ENCODE data around the gene SLC7A11.
"Not testable (repeated sequence)": the region's sequence is repeated elsewhere in the genome, so short reads cannot be mapped to it uniquely, and the experiment has no call there.

The SLC7A11 gene

GRCh38 chr4:138242834-138243156 lies 646 bp upstream of the SLC7A11 start:
- DNase-seq (ENCODE audit: low spot score): no peak

DNA sequence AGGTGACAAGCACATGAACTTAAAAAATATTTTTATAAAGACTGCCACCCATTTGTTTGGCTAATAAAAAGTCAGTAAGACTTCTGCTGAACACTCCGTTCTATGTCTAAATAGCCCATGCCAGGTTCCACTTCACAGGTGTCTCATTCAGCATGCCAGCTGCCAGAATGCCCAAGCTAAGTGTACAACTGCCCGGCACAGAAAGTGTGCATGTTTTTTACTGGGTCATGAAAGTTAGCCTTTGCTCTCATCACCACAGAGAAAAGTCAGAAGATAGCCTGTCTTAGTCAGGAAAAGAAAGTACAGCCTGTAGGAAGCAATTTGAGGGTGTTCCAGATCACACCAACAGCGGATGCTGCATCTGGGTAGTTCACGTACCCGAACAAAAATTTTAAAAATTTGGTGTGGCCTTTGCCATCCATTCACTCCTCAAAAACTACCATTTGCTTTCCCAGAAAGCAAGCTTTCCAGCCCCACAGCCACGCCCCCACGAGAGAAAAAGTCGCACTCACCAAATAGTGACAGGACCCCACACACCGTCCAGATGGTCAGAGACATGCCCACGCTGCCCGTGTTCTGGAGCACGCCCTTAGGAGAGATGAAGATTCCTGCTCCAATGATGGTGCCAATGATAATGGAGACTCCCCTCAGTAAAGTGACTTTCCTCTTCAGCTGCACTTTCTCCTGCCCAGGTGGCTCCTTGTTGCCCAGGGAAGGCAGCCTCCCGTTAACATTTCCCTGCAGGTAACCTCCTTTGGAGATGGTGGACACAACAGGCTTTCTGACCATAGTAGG lies 671 bp downstream of the SLC7A11 start:
- no peak for DNase-seq (ENCODE audit: low spot score)

- no peak for DNase-seq (ENCODE audit: low spot score)
These were observed 2.7 kb downstream of the SLC7A11 start for GRCh38 chr4:138239491-138239890.

GRCh38 chr4:138238521-138239292 lies 3.4 kb downstream of the SLC7A11 start:
- DNase-seq (ENCODE audit: low spot score): no peak

DNA sequence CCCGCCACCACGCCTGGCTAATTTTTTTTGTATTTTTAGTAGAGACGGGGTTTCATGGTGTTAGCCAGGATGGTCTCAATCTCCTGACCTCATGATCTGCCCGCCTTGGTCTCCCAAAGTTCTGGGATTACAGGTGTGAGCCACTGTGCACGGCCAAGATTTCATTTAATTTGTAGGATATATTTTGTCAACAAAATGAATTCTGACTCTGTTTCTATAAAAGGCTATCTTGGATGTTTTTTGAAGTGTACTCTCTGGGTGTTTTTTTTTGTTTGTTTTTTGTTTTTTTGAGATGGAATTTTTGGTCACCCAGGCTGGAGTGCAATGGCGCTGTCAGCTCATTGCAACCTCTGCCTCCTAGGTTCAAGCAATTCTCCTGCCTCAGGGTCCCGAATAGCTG lies 5.0 kb downstream of the SLC7A11 start:
- DNase-seq (ENCODE audit: low spot score): not testable (repeated sequence)

GRCh38 chr4:138236037-138236436 lies 6.1 kb downstream of the SLC7A11 start:
- no peak for DNase-seq (ENCODE audit: low spot score)

- DNase-seq (ENCODE audit: low spot score): no peak
These were observed 6.7 kb downstream of the SLC7A11 start for GRCh38 chr4:138235419-138235952.

DNA sequence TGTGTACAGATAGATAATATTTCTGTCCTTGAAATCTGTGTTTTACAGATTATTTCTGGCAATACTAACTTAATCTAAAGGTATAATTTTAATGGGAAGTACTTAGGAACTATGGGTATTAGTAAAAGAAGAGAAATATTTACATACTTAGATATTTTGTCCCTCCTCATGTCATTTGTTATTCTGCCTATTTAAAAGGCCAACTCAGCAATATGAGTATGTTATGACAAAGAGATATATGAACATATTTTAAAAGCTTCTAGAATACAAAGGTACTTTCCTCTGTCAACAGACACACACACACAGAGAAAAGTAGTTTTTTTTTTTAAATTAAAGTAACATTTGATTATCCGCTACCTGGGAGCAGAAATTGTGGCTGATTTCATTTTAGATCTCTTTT lies 7.9 kb downstream of the SLC7A11 start:
- no peak for DNase-seq (ENCODE audit: low spot score)

- no peak for DNase-seq (ENCODE audit: low spot score)
These were observed 8.7 kb downstream of the SLC7A11 start for GRCh38 chr4:138233313-138234034.

DNA sequence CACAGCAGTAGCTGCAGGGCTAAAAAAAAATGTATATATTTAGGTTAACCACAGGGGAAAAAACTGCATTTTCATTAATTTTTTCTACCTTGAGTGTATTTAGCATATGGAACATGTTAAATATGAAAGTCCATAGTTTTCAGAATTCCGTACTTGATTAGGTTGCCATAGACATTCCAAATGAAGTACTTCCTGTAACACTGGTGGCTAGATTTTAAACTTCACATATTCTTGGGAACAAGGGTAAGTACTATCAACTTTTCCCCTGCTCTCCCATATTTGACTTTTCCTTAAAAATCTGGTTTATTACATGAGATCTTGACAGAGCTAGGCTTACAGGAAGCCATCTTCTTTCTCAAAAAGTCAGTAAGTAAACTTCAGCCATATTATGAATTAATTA lies 9.8 kb downstream of the SLC7A11 start:
- no peak for DNase-seq (ENCODE audit: low spot score)

DNA sequence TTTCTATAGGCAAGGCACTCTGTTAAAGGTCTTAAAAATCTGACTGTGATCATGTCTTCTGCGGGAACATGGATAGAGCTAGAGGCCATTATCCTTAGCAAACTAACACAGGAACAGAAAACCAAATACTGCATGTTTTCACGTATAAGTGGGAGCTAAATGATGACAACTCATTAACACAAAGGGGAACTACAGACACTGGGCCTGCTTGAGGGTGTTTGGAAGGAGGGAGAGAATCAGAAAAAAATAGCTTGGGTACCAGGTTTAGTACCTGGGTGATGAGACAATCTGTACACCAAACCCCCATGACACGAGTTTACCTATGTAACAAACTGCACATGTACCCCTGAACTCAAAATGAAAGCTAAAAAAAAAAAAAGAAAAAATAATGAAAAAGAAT lies 12.1 kb downstream of the SLC7A11 start:
- DNase-seq (ENCODE audit: low spot score): no peak

GRCh38 chr4:138229160-138229559 lies 13.0 kb downstream of the SLC7A11 start:
- DNase-seq (ENCODE audit: low spot score): no peak

DNA sequence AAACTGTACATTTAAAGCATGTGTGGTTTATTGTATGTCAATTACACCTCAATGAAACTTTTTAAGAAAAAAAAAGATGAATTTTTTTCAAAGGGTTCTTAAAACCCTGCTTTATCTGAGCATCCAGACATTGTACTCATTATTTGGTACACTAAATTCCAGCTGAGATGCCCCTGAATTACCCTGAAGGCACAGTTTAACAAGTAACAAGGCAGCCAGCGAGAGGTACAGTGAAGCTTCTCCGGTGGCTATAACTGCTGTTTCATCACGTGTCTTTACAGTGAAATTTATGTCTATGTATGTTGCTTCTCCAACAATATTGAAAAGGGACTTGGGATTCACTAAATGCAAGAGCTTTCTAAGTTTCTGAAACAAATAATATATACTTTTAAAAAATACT lies 15.8 kb downstream of the SLC7A11 start:
- DNase-seq (ENCODE audit: low spot score): no peak

- DNase-seq (ENCODE audit: low spot score): no peak
These were observed 16.7 kb downstream of the SLC7A11 start for GRCh38 chr4:138225477-138225876.

DNA sequence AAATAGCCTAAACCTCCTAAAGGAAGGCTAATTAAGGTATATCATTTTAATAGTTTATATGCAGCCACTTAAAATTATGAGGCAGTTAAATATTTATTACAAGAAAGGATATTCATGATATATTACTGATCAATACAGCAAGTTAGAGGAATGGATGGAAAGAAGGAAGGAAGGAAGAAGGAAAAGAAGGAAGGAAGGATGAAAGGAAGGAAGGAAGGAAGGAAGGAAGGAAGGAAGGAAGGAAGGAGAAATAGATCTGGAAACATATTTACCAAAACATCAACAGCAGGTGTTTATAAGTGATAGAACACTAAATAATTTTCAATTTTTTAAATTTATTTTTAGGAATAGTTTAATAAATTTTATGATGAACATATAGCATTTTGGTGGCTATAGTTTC lies 17.5 kb downstream of the SLC7A11 start:
- DNase-seq (ENCODE audit: low spot score): no peak

DNA sequence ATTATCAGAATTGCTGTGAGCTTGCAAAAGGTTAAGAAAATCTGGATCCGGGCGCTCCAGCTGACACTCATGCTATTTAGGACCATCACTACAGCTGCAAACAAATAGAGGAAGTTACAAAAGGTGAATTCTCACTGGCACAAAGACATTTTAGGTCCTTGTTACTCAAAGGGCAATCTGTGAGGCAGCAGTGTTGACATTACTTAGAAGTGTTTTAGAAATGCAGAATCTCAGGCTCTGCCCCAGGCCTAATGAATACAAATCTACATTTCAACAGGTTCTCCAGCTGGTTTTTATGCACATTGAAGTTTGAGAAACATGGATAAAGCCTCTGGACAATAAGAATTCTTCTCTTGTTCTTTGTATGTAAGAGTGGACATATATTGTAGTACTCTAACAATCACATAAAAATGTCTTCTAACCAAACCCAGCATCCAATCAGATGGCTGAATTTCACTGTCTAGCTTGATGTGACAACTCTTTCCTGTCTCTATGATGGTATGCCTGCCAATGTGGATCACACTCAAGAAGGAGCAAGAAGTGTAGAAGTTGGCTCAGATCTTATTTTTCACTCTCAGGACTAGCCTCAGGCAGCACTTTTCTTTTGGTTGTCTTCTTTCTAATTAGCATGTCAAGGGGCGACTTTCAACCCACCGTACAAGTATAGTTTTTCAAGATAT lies 18.8 kb downstream of the SLC7A11 start:
- no peak for DNase-seq (ENCODE audit: low spot score)

DNA sequence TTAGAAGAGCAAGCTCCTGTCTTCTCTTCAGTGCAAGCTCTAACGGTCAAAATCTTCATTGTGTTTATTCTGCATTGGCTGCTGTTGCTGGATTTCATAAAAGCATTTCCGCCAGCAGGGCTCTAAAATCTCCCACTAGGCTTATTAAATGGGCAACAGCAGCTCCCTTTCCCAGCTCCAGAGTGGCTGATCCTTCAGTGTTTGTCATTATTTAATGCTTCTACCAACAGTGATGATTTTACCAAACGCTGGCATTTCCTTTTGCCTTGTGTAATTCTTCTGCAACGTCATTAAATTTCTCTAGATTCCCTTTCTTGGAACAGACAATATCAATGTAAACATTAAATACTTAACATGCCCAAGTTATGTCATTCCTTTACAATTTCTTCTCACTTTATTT lies 20.1 kb downstream of the SLC7A11 start:
- peak; percentile 22 for DNase-seq (ENCODE audit: low spot score)

- DNase-seq (ENCODE audit: low spot score): no peak
These were observed 23.2 kb downstream of the SLC7A11 start for GRCh38 chr4:138218976-138219375.

GRCh38 chr4:138217567-138217966 lies 24.6 kb downstream of the SLC7A11 start:
- peak; percentile 59 for DNase-seq (ENCODE audit: low spot score)

GRCh38 chr4:138216272-138216867 lies 25.8 kb downstream of the SLC7A11 start:
- DNase-seq (ENCODE audit: low spot score): no peak

- DNase-seq (ENCODE audit: low spot score): not testable (repeated sequence)
These were observed 31.6 kb downstream of the SLC7A11 start for GRCh38 chr4:138210576-138210975.

DNA sequence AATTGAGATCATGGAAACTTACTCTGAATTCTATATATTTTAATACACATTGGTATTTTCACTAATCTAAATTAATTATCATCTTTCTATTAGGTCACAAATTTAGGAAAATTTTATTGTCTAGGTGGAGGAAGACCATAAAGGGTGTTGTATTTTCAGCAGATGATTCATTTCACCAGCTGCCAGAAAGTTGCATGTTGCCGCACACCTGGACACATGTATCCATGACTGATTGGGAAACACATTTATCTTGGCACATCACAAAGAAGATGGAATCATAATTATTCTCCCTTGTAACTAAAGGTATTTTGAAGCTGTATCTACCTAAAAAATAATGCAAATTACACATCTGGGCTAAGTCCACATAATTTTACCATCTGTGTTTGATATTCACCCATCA lies 33.1 kb downstream of the SLC7A11 start:
- no peak for DNase-seq (ENCODE audit: low spot score)
